ENCODE data around the gene KRT27. TPM values are rescaled to one million over a fixed set of nuclear protein-coding genes. Genes with fewer than 3 reads are reported as not detected.

Gene KRT27
- total and polyA plus RNA-seq, 9 of the 15 experiments (the other 6 are each of a cell fraction or from before 2014, with no cell fraction given), result 0.10 TPM; not detected in 8

DNA sequence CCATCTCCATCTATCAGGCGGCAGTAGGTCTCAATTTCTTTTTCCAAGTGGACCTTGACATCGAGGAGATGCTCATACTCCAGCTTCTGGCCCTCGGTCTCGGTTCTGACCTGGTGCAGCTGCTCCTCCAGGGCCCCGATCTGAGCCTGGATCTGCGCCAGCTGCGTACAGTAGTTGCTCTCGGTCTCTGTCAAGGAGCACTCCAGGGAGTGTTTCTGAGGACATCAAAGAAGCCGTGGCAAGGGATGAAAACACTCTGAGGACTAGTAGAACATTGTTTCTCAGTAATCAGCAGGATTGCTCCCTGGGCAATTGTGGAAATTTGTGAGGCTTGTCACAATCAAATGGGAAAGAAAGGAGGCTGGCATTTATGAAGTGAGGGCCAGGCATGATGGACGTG lies 11.5 kb upstream of the KRT27 start:
- Histone ChIP-seq H3K4me1 (replicated peaks in 1 of 2; ENCODE audit: control insufficient read depth in 2 of 2, insufficient read depth in 2 of 2, low read length in 2 of 2) (peaks cover 0 to 5% of the 10 kb centered on the region in 2 experiments; a peak in 1 of 5 replicates), H3K27ac (ENCODE audit: extremely low read depth, low read depth, low read length) (no peak overlapping the region), H4K20me1 (replicated peaks; ENCODE audit: control insufficient read depth, insufficient read depth, low read length) (no peaks in the 10 kb centered on the region), H3K9me3 (replicated peaks; ENCODE audit: control insufficient read depth, insufficient read depth, low read depth, low read length) (no peaks in the 10 kb centered on the region), H3K79me2 (ENCODE audit: control insufficient read depth, insufficient read depth, low read length) (no peaks in the 10 kb centered on the region), H3K9ac (ENCODE audit: insufficient read depth in 1 of 2, low read depth in 2 of 2, low read length in 2 of 2) (no peak overlapping the region), H3K27me3 (ENCODE audit: control insufficient read depth in 2 of 2, insufficient read depth in 2 of 2, low read length in 2 of 2) (peaks cover 25 to 37% of the 10 kb centered on the region in 2 experiments), H3K4me2 (ENCODE audit: insufficient read depth, low read length) (no peak overlapping the region), H3K9me1 (ENCODE audit: control insufficient read depth, insufficient read depth, low read length) (no peaks in the 10 kb centered on the region), H3K4me3 (no peak overlapping the region), H2AFZ (ENCODE audit: low read depth, low read length) (no peak overlapping the region), H3K36me3 (ENCODE audit: control insufficient read depth, insufficient read depth, low read length) (no peaks in the 10 kb centered on the region)
- intact Hi-C loops (cut with micrococcal nuclease), result no loop called here
- TF ChIP-seq HNRNPLL (IDR thresholded peaks at IDR 0.05; ENCODE audit: low read depth, low read length, poor library complexity, severe bottlenecking) (peak; percentile 62), CBX2 (IDR thresholded peaks at IDR 0.05; ENCODE audit: insufficient read depth, low read length, poor library complexity, severe bottlenecking) (no peak), TSHZ1 (CRISPR knock-in tag; IDR thresholded peaks at IDR 0.05) (no peak), HDAC6 (IDR thresholded peaks at IDR 0.05; ENCODE audit: low read depth, low read length) (no peak), NFIC (IDR thresholded peaks at IDR 0.05) (peak; percentile 35; the same call in 1 of the 2 replicates)
- TF ChIP-seq, protein P1, sequence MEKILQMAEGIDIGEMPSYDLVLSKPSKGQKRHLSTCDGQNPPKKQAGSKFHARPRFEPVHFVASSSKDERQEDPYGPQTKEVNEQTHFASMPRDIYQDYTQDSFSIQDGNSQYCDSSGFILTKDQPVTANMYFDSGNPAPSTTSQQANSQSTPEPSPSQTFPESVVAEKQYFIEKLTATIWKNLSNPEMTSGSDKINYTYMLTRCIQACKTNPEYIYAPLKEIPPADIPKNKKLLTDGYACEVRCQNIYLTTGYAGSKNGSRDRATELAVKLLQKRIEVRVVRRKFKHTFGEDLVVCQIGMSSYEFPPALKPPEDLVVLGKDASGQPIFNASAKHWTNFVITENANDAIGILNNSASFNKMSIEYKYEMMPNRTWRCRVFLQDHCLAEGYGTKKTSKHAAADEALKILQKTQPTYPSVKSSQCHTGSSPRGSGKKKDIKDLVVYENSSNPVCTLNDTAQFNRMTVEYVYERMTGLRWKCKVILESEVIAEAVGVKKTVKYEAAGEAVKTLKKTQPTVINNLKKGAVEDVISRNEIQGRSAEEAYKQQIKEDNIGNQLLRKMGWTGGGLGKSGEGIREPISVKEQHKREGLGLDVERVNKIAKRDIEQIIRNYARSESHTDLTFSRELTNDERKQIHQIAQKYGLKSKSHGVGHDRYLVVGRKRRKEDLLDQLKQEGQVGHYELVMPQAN (IDR thresholded peaks at IDR 0.05; ENCODE audit: borderline replicate concordance), result no peak
- ChIA-PET CTCF (ENCODE audit: low intra/inter-chr PET ratio) (no interaction called here), POLR2A (no interaction called here)
- BruUV-seq (replicated peaks), result no TSS peak
- 2% methylated on average over 10 of the region's 10 CpGs for WGBS (ENCODE audit: insufficient coverage, low coverage, missing lambda C conversion rate)
- in situ Hi-C loops (cut with MboI), result loop anchor here (5.0 kb wide), 1 partner anchor 177 kb away; no protein-coding TSS in a partner anchor
- no peak for DNase-seq (ENCODE audit: extremely low read depth in 1 of 4, low spot score in 3 of 4)
- ATAC-seq, result no peak
- no peak for FAIRE-seq

All from K562 (cell line).